Spleen (tissue), 11 donors: ENCODE results near the gene POU2AF3. TPM values are rescaled to one million over a fixed set of nuclear protein-coding genes. Genes with fewer than 3 reads are reported as not detected.

Experiments used
- DNase-seq: peaks from one replicate; pipeline ENCODE4 v3.0.0-alpha.2; 2020
- H3K27ac ChIP-seq, 8 donors: fragments of 200-600 bp; sonication (generic) in 7 of 8; 1 replicate in 4 of 8; 2 replicates in 4 of 8; pipeline versions ENCODE4 v1.5.0 to v1.8.0; 2016 to 2021; ENCODE audit warnings: inconsistent platforms in 4 of 8, mild to moderate bottlenecking in 4 of 8, moderate library complexity in 1 of 8
- H3K27me3 ChIP-seq, 7 donors: fragments of 200-600 bp; sonication (generic) in 6 of 7; replicated peaks in 1 of 7; 1 replicate in 4 of 7; 2 replicates in 3 of 7; pipeline versions ENCODE4 v1.5.0 to v1.8.0; 2016 to 2021; ENCODE audit warnings: inconsistent platforms in 3 of 7, mild to moderate bottlenecking in 1 of 7
- H3K36me3 ChIP-seq, 6 donors: fragments of 200-600 bp; sonication (generic) in 5 of 6; 1 replicate in 4 of 6; 2 replicates in 2 of 6; pipeline versions ENCODE4 v1.5.0 to v1.8.0; 2016 to 2021; ENCODE audit warnings: inconsistent platforms in 2 of 6
- H3K4me1 ChIP-seq, 6 donors: fragments of 200-600 bp; sonication (generic) in 5 of 6; 1 replicate in 3 of 6; 2 replicates in 3 of 6; pipeline versions ENCODE4 v1.5.0 to v1.8.0; 2016 to 2021; ENCODE audit warnings: inconsistent platforms in 3 of 6
- H3K4me3 ChIP-seq, 8 donors: fragments of 200-600 bp; sonication (generic) in 7 of 8; 1 replicate in 4 of 8; 2 replicates in 4 of 8; pipeline versions ENCODE4 v1.5.0 to v1.8.0; 2016 to 2021; ENCODE audit warnings: inconsistent platforms in 4 of 8, mild to moderate bottlenecking in 4 of 8, moderate library complexity in 2 of 8
- H3K9me3 ChIP-seq, 8 donors: fragments of 200-600 bp; sonication (generic) in 7 of 8; 1 replicate in 4 of 8; 2 replicates in 4 of 8; pipeline versions ENCODE4 v1.5.0 to v1.8.0; 2016 to 2021; ENCODE audit warnings: inconsistent platforms in 4 of 8
- CTCF ChIP-seq, 11 experiments: fragments of 200-600 bp in 7 of 11; fragments of 450-650 bp in 4 of 11; sonication (generic) in 4 of 11; IDR thresholded peaks in 8 of 11; conservative IDR thresholded peaks in 3 of 11; 1 replicate in 7 of 11; 2 replicates in 4 of 11; pipeline versions ENCODE4 v1.4.0 to v1.8.0; 2016 to 2021; ENCODE audit warnings: antibody characterized with exemption in 11 of 11, inconsistent platforms in 4 of 11, mild to moderate bottlenecking in 1 of 11
- POLR2A ChIP-seq, 3 donors: fragments of 450-650 bp; IDR thresholded peaks; one replicate each; pipeline ENCODE4 v1.5.1; 2017; ENCODE audit warnings: antibody characterized with exemption in 3 of 3, mild to moderate bottlenecking in 1 of 3
- POLR2AphosphoS5 ChIP-seq, 3 donors: sonication (generic); formaldehyde crosslinking; IDR thresholded peaks; one replicate each; pipeline ENCODE4 v1.5.1; 2017; ENCODE audit warnings: antibody characterized with exemption in 3 of 3
- WGBS, 5 donors: extraction: QIAGEN DNeasy Blood & Tissue Kit in 3 of 5; methylation state at CpG; one replicate each; pipeline versions ENCODE4 v1.1.5 to v1.1.7; 2013 to 2018; 5-methylcytosine and 5-hydroxymethylcytosine counted together
- intact Hi-C: fragments of 100-400 bp; cut with DNase I; formaldehyde crosslinking; loops from one replicate; pipeline ENCODE4 v1.15.0; 2023; ENCODE audit warnings: low total_unique reads
- polyA plus RNA-seq, 3 donors: library from polyadenylated mRNA; stranded (reverse); fragments of 200-250 nt; gene quantifications; one replicate each; pipeline ENCODE4 v1.2.1, GENCODE V29; 2013
- total RNA-seq, 7 donors: library from RNA; depleted of rRNA in 3 of 7; stranded (reverse); fragments of >200 nt in 3 of 7; fragmentation: NEBNext Ultra II Directional in 4 of 7; extraction: Animal tissue kit (Norgen Biotek cat#: 25700) in 4 of 7; gene quantifications; one replicate each; pipeline versions ENCODE4 v1.1.0 to v1.2.1, GENCODE V29; 2016 to 2021
- donor health status: healthy with polysubstance abuse.
- donor health status: DM: no; HTN: no; CAD: no; lungs with moderate emphysema.
- donor health status: DM: no; HTN: no; CAD: no.
- donor health status: Bipolar disorder and iron deficiency.
- donor health status: healthy.
- donor health status: DM: no; HTN: no; CAD: no.
- donor health status: DM: yes; HTN: yes; CAD: no.

Gene POU2AF3
- total and polyA plus RNA-seq, 10 donors = 0.30 to 2.0 (median 0.61) TPM; not detected in 3

- Histone ChIP-seq H3K4me1 (no peaks in the 10 kb centered on the region), H3K4me3 (no peak overlapping the region), H3K36me3 (no peaks in the 10 kb centered on the region), H3K9me3 (peaks cover 0 to 18% (median 15%) of the 10 kb centered on the region in 8 donors), H3K27ac (no peak overlapping the region), H3K27me3 (no peaks in the 10 kb centered on the region)
- no peak for DNase-seq
- TF ChIP-seq CTCF (IDR thresholded peaks at IDR 0.05 in 8 of 11, conservative IDR thresholded peaks at IDR 0.05 in 3 of 11) (no peak), POLR2A (IDR thresholded peaks at IDR 0.05) (no peak), POLR2AphosphoS5 (IDR thresholded peaks at IDR 0.05) (no peak)
- WGBS, 5 donors = 75 to 95% (median 86%) methylated on average over 2 of the region's 2 CpGs
- intact Hi-C loops = no loop called here
These were observed 38.4 kb downstream of the POU2AF3 start for GRCh38 chr11:111336582-111337256.

- no peak overlapping the region for H3K4me3 ChIP-seq
- TF ChIP-seq CTCF (IDR thresholded peaks at IDR 0.05 in 8 of 11, conservative IDR thresholded peaks at IDR 0.05 in 3 of 11) (no peak), POLR2AphosphoS5 (IDR thresholded peaks at IDR 0.05) (no peak), POLR2A (IDR thresholded peaks at IDR 0.05) (no peak)
- no peaks in the 10 kb centered on the region for H3K36me3 ChIP-seq
- intact Hi-C loops = no loop called here
- H3K27ac ChIP-seq = no peak overlapping the region
- peaks cover 0 to 18% (median 15%) of the 10 kb centered on the region in 8 donors for H3K9me3 ChIP-seq
- no peak for DNase-seq
- no peaks in the 10 kb centered on the region for H3K4me1 ChIP-seq
- H3K27me3 ChIP-seq = no peaks in the 10 kb centered on the region
These were observed 41.5 kb downstream of the POU2AF3 start for GRCh38 chr11:111339758-111340388.

- intact Hi-C loops = no loop called here
- WGBS, 5 donors = 70 to 92% (median 86%) methylated on average over 3 of the region's 3 CpGs
- Histone ChIP-seq H3K27me3 (no peaks in the 10 kb centered on the region), H3K36me3 (no peaks in the 10 kb centered on the region), H3K4me3 (no peak overlapping the region), H3K9me3 (peaks cover 0 to 18% (median 15%) of the 10 kb centered on the region in 8 donors), H3K27ac (no peak overlapping the region), H3K4me1 (no peaks in the 10 kb centered on the region)
- no peak for TF ChIP-seq POLR2AphosphoS5 (IDR thresholded peaks at IDR 0.05)
- no peak for TF ChIP-seq CTCF (IDR thresholded peaks at IDR 0.05 in 8 of 11, conservative IDR thresholded peaks at IDR 0.05 in 3 of 11)
- TF ChIP-seq POLR2A (IDR thresholded peaks at IDR 0.05) = no peak
- DNase-seq = no peak
These were observed 44.0 kb downstream of the POU2AF3 start for GRCh38 chr11:111342329-111342728.

- intact Hi-C loops = no loop called here
- no peak overlapping the region for H3K27ac ChIP-seq
- TF ChIP-seq POLR2AphosphoS5 (IDR thresholded peaks at IDR 0.05) (no peak), POLR2A (IDR thresholded peaks at IDR 0.05) (no peak), CTCF (IDR thresholded peaks at IDR 0.05 in 8 of 11, conservative IDR thresholded peaks at IDR 0.05 in 3 of 11) (no peak)
- no peak overlapping the region for H3K4me3 ChIP-seq
- no peaks in the 10 kb centered on the region for H3K4me1 ChIP-seq
- peaks cover 0 to 16% (median 13%) of the 10 kb centered on the region in 8 donors for H3K9me3 ChIP-seq
- H3K27me3 ChIP-seq = no peaks in the 10 kb centered on the region
- no peak for DNase-seq
- WGBS, 5 donors = 74 to 92% (median 89%) methylated on average over 3 of the region's 3 CpGs
- H3K36me3 ChIP-seq = no peaks in the 10 kb centered on the region
These were observed 45.7 kb downstream of the POU2AF3 start for GRCh38 chr11:111344032-111344431.
